ENCODE data around the gene MTG2. TPM values are rescaled to one million over a fixed set of nuclear protein-coding genes. Genes with fewer than 3 reads are reported as not detected.
A peak's percentile ranks its signal among the peaks of the same experiment; 100 is the strongest.
"Not testable (repeated sequence)": the region's sequence is repeated elsewhere in the genome, so short reads cannot be mapped to it uniquely, and the experiment has no call there.

MTG2 gene
- polyA plus RNA-seq, 2 donors, result 19.4 to 25.4 TPM

GRCh38 chr20:62145688-62146018 lies 37.2 kb upstream of the MTG2 start:
- H3K36me3 ChIP-seq (ENCODE audit: control insufficient read depth in 2 of 2, insufficient read depth in 2 of 2, low read length in 1 of 2), result peaks cover 0 to 7% of the 10 kb centered on the region in 2 donors
- no peak overlapping the region for H3K4me3 ChIP-seq (ENCODE audit: low read depth in 1 of 2, low read length in 2 of 2)
- no peak overlapping the region for H3K27ac ChIP-seq (ENCODE audit: low read depth in 2 of 2, low read length in 1 of 2)
- no peaks in the 10 kb centered on the region for H3K27me3 ChIP-seq (ENCODE audit: control insufficient read depth in 1 of 2, insufficient read depth in 2 of 2, low read length in 2 of 2)
- H3K9me3 ChIP-seq (ENCODE audit: control insufficient read depth in 2 of 2, insufficient read depth in 1 of 2, low read depth in 1 of 2, low read length in 1 of 2), result no peaks in the 10 kb centered on the region
- H3K4me1 ChIP-seq (ENCODE audit: control insufficient read depth in 2 of 2, insufficient read depth in 2 of 2, low read length in 1 of 2), result peaks cover 8 to 40% of the 10 kb centered on the region in 2 donors
- 93 to 96% methylated on average over 7 of the region's 7 CpGs for WGBS, 2 donors

GRCh38 chr20:62146019-62146755 lies 36.6 kb upstream of the MTG2 start:
- 91 to 92% methylated on average over 22 of the region's 22 CpGs for WGBS, 2 donors
- Histone ChIP-seq H3K36me3 (ENCODE audit: control insufficient read depth in 2 of 2, insufficient read depth in 2 of 2, low read length in 1 of 2) (peaks cover 0 to 7% of the 10 kb centered on the region in 2 donors), H3K4me3 (ENCODE audit: low read depth in 1 of 2, low read length in 2 of 2) (no peak overlapping the region), H3K4me1 (ENCODE audit: control insufficient read depth in 2 of 2, insufficient read depth in 2 of 2, low read length in 1 of 2) (peaks cover 5 to 35% of the 10 kb centered on the region in 2 donors), H3K27ac (ENCODE audit: low read depth in 2 of 2, low read length in 1 of 2) (no peak overlapping the region), H3K27me3 (ENCODE audit: control insufficient read depth in 1 of 2, insufficient read depth in 2 of 2, low read length in 2 of 2) (no peaks in the 10 kb centered on the region), H3K9me3 (ENCODE audit: control insufficient read depth in 2 of 2, insufficient read depth in 1 of 2, low read depth in 1 of 2, low read length in 1 of 2) (no peaks in the 10 kb centered on the region)

DNA sequence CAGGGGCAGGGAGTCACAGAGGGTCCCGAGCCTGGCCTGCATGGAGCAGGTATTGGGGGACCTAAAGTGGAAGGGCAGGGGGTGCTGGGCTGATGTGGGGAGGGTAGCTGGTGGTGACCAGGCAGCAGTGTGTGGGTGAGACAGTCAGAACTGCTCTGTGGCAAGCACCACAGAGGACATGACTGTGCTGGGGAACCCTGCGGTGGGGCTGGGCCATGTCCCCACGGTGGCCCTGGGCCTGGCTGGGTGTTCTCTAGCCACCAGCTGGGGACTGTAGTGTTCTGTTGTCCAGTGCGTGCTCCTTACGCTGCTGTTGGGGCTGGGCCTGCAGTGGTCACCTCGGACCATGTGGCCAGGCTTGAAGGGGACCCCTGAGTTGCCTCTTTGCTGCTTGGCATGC lies 35.7 kb upstream of the MTG2 start:
- 97 to 99% methylated on average over 6 of the region's 6 CpGs for WGBS, 2 donors
- Histone ChIP-seq H3K27ac (ENCODE audit: low read depth in 2 of 2, low read length in 1 of 2) (no peak overlapping the region), H3K4me1 (ENCODE audit: control insufficient read depth in 2 of 2, insufficient read depth in 2 of 2, low read length in 1 of 2) (peaks cover 4 to 31% of the 10 kb centered on the region in 2 donors)

DNA sequence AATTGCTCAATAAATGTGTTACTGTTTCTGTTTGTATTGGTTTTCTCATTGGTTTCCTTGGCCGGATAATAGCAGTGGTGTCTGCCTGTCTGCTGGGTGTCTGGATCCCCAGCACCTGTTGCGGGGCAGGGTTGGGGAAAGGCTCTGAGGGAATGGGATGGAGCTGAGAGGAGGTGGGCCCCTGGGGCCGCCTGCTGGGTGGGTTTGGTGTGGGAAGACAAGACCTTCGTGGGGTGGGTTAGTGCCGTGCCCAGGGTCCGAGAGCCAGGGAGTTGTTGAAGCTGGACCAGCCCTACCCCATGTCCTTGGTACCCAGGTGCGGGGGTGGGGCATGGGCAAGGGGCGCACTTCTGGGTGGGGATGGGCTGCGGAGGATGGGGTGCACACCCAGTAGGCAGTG lies 35.3 kb upstream of the MTG2 start:
- Histone ChIP-seq H3K9me3 (ENCODE audit: control insufficient read depth in 2 of 2, insufficient read depth in 1 of 2, low read depth in 1 of 2, low read length in 1 of 2) (no peaks in the 10 kb centered on the region), H3K4me3 (ENCODE audit: low read depth in 1 of 2, low read length in 2 of 2) (no peak overlapping the region), H3K4me1 (ENCODE audit: control insufficient read depth in 2 of 2, insufficient read depth in 2 of 2, low read length in 1 of 2) (peaks cover 4 to 31% of the 10 kb centered on the region in 2 donors), H3K27me3 (ENCODE audit: control insufficient read depth in 1 of 2, insufficient read depth in 2 of 2, low read length in 2 of 2) (no peaks in the 10 kb centered on the region), H3K27ac (ENCODE audit: low read depth in 2 of 2, low read length in 1 of 2) (no peak overlapping the region), H3K36me3 (ENCODE audit: control insufficient read depth in 2 of 2, insufficient read depth in 2 of 2, low read length in 1 of 2) (peaks cover 0 to 7% of the 10 kb centered on the region in 2 donors)
- WGBS, 2 donors, result 95 to 96% methylated on average over 9 of the region's 9 CpGs

More for the DNA sequence above, 35.7 kb upstream of the MTG2 start:
- Histone ChIP-seq H3K9me3 (ENCODE audit: control insufficient read depth in 2 of 2, insufficient read depth in 1 of 2, low read depth in 1 of 2, low read length in 1 of 2) (no peaks in the 10 kb centered on the region), H3K27me3 (ENCODE audit: control insufficient read depth in 1 of 2, insufficient read depth in 2 of 2, low read length in 2 of 2) (no peaks in the 10 kb centered on the region), H3K36me3 (ENCODE audit: control insufficient read depth in 2 of 2, insufficient read depth in 2 of 2, low read length in 1 of 2) (peaks cover 0 to 7% of the 10 kb centered on the region in 2 donors), H3K4me3 (ENCODE audit: low read depth in 1 of 2, low read length in 2 of 2) (no peak overlapping the region)

- WGBS, 2 donors, result 94 to 95% methylated on average over 10 of the region's 10 CpGs
- H3K9me3 ChIP-seq (ENCODE audit: control insufficient read depth in 2 of 2, insufficient read depth in 1 of 2, low read depth in 1 of 2, low read length in 1 of 2); H3K27ac ChIP-seq (ENCODE audit: low read depth in 2 of 2, low read length in 1 of 2); H3K36me3 ChIP-seq (ENCODE audit: control insufficient read depth in 2 of 2, insufficient read depth in 2 of 2, low read length in 1 of 2); H3K27me3 ChIP-seq (ENCODE audit: control insufficient read depth in 1 of 2, insufficient read depth in 2 of 2, low read length in 2 of 2); H3K4me3 ChIP-seq (ENCODE audit: low read depth in 1 of 2, low read length in 2 of 2): not testable (repeated sequence)
- H3K4me1 ChIP-seq (ENCODE audit: control insufficient read depth in 2 of 2, insufficient read depth in 2 of 2, low read length in 1 of 2), result peaks cover 4 to 31% of the 10 kb centered on the region in 2 donors
Measured at GRCh38 chr20:62148383-62148782, 34.4 kb upstream of the MTG2 start.

DNA sequence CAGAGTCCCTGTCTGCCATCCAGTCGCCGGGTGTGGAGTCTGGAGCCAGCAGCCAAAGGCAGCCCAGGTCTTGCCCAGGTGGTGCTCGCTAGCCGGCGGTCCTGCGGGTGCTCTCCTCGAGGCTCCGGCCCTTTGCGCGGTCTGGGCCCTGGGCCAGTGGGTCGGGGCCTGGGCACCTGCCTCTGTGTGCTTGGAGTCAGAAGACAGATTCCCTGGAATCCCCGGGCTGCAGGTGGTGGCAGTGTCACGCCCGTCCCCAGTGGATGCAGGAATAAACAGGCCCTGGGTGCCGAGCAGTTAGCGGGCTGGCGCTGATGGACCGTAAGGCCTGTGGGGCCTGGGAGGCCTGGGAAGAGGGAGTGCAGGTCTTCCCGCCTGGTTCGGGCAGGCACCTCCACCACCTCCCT lies 33.9 kb upstream of the MTG2 start:
- WGBS, 2 donors, result 56 to 68% methylated on average over 20 of the region's 20 CpGs
- H3K36me3 ChIP-seq (ENCODE audit: control insufficient read depth in 2 of 2, insufficient read depth in 2 of 2, low read length in 1 of 2), result peaks cover 0 to 7% of the 10 kb centered on the region in 2 donors
- no peaks in the 10 kb centered on the region for H3K27me3 ChIP-seq (ENCODE audit: control insufficient read depth in 1 of 2, insufficient read depth in 2 of 2, low read length in 2 of 2)
- no peak overlapping the region for H3K4me3 ChIP-seq (ENCODE audit: low read depth in 1 of 2, low read length in 2 of 2)
- H3K4me1 ChIP-seq (ENCODE audit: control insufficient read depth in 2 of 2, insufficient read depth in 2 of 2, low read length in 1 of 2), result peaks cover 4 to 31% of the 10 kb centered on the region in 2 donors
- H3K9me3 ChIP-seq (ENCODE audit: control insufficient read depth in 2 of 2, insufficient read depth in 1 of 2, low read depth in 1 of 2, low read length in 1 of 2), result no peaks in the 10 kb centered on the region
- H3K27ac ChIP-seq (ENCODE audit: low read depth in 2 of 2, low read length in 1 of 2), result no peak overlapping the region

DNA sequence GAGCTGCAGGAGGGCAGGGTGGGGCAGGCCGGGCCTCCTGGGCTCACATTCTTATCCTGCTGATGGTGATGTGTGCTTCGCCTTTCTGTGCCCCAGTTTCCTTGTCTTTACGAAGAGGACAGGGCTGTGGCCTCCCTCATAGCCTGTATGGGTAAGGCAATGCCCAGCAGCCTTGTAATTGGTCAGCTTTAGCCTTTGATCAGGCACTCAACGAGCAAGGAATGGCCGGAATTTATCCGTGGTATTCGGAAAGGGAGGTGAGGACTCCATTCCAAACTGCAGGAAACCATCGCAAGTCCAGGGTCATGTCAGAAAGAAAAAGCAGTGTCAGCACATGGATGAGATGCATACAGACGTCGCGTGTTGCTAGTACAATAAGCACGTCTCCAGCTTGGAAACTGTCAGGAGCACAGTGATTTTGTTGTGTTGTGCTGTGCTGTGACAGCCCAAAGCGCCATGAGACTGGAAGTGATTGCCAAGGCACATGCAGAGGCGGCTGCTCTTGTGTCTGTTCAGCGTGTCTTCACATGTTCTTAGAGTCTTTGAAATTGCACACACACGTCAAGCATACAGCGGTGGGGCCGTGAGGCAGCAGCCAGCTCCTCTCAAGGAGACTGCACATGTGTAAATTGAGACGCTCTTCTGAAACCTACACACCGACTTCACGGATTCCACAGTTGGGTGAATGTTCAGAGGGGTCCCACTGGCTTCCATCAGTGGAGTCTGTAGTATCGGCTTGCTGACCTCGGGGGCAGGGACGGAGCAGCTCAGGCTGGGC lies 33.1 kb upstream of the MTG2 start:
- Histone ChIP-seq H3K4me1 (ENCODE audit: control insufficient read depth in 2 of 2, insufficient read depth in 2 of 2, low read length in 1 of 2) (peaks cover 4 to 31% of the 10 kb centered on the region in 2 donors), H3K4me3 (ENCODE audit: low read depth in 1 of 2, low read length in 2 of 2) (no peak overlapping the region), H3K9me3 (ENCODE audit: control insufficient read depth in 2 of 2, insufficient read depth in 1 of 2, low read depth in 1 of 2, low read length in 1 of 2) (no peaks in the 10 kb centered on the region), H3K36me3 (ENCODE audit: control insufficient read depth in 2 of 2, insufficient read depth in 2 of 2, low read length in 1 of 2) (peaks cover 0 to 7% of the 10 kb centered on the region in 2 donors), H3K27ac (ENCODE audit: low read depth in 2 of 2, low read length in 1 of 2) (peak overlapping the region; percentile 52 to 79), H3K27me3 (ENCODE audit: control insufficient read depth in 1 of 2, insufficient read depth in 2 of 2, low read length in 2 of 2) (no peaks in the 10 kb centered on the region)
- 46 to 56% methylated on average over 24 of the region's 24 CpGs for WGBS, 2 donors

GRCh38 chr20:62150310-62150575 lies 32.6 kb upstream of the MTG2 start:
- WGBS, 2 donors, result 72 to 80% methylated on average over 11 of the region's 11 CpGs
- H3K4me1 ChIP-seq (ENCODE audit: control insufficient read depth in 2 of 2, insufficient read depth in 2 of 2, low read length in 1 of 2), result peaks cover 4 to 31% of the 10 kb centered on the region in 2 donors
- H3K36me3 ChIP-seq (ENCODE audit: control insufficient read depth in 2 of 2, insufficient read depth in 2 of 2, low read length in 1 of 2), result peaks cover 0 to 7% of the 10 kb centered on the region in 2 donors
- H3K27ac ChIP-seq (ENCODE audit: low read depth in 2 of 2, low read length in 1 of 2), result peak overlapping the region in 1 of 2 donors; percentile 34
- no peaks in the 10 kb centered on the region for H3K27me3 ChIP-seq (ENCODE audit: control insufficient read depth in 1 of 2, insufficient read depth in 2 of 2, low read length in 2 of 2)
- H3K4me3 ChIP-seq (ENCODE audit: low read depth in 1 of 2, low read length in 2 of 2), result no peak overlapping the region
- no peaks in the 10 kb centered on the region for H3K9me3 ChIP-seq (ENCODE audit: control insufficient read depth in 2 of 2, insufficient read depth in 1 of 2, low read depth in 1 of 2, low read length in 1 of 2)

DNA sequence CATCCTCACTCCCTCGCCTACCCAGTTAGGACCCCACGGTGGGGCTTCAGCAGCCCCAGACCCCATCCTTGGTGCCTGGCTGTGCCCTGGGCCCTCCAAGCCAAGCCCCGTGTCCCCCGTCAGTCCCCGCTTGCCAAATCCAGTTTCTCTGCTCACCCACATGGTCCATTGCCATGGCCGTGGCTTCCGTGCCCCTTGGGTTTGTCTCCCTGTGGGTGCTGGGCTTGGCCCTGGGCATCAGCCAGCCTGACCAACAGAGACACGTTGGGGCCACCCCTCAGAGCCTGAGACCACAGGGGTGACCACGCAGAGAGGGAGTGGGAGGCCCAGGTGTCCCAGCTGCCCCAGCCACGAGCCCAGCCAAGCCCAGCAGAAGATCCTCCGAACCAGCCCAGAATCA lies 31.6 kb upstream of the MTG2 start:
- H3K36me3 ChIP-seq (ENCODE audit: control insufficient read depth in 2 of 2, insufficient read depth in 2 of 2, low read length in 1 of 2), result peaks cover 0 to under 1% of the 10 kb centered on the region in 2 donors
- no peaks in the 10 kb centered on the region for H3K27me3 ChIP-seq (ENCODE audit: control insufficient read depth in 1 of 2, insufficient read depth in 2 of 2, low read length in 2 of 2)
- 87 to 89% methylated on average over 11 of the region's 11 CpGs for WGBS, 2 donors
- H3K27ac ChIP-seq (ENCODE audit: low read depth in 2 of 2, low read length in 1 of 2), result no peak overlapping the region
- H3K4me3 ChIP-seq (ENCODE audit: low read depth in 1 of 2, low read length in 2 of 2), result no peak overlapping the region
- H3K4me1 ChIP-seq (ENCODE audit: control insufficient read depth in 2 of 2, insufficient read depth in 2 of 2, low read length in 1 of 2), result peaks cover 4 to 24% of the 10 kb centered on the region in 2 donors
- H3K9me3 ChIP-seq (ENCODE audit: control insufficient read depth in 2 of 2, insufficient read depth in 1 of 2, low read depth in 1 of 2, low read length in 1 of 2), result no peaks in the 10 kb centered on the region

Measured in esophagus (tissue), 2 donors.